GM18870 (cell line): ENCODE results near the gene TMEM158.

Source experiments
- ATAC-seq: cut with Tn5 transposase; IDR thresholded peaks from one replicate; pipeline ENCODE4 v1.9.1; 2021; ENCODE audit warnings: moderate library complexity; ENCODE audit not compliant: unreplicated experiment

The TMEM158 gene

GRCh38 chr3:45234250-45234649 is 8.2 kb upstream of the TMEM158 start:
- ATAC-seq, result no peak

- no peak for ATAC-seq
Measured at GRCh38 chr3:45232521-45232920, 6.4 kb upstream of the TMEM158 start.

- no peak for ATAC-seq
Measured at GRCh38 chr3:45227946-45228345, 1.9 kb upstream of the TMEM158 start.

GRCh38 chr3:45227071-45227820 is 1.2 kb upstream of the TMEM158 start:
- no peak for ATAC-seq

GRCh38 chr3:45225465-45226205 is 452 bp downstream of the TMEM158 start:
- ATAC-seq, result no peak

GRCh38 chr3:45224824-45225464 is 1.1 kb downstream of the TMEM158 start:
- ATAC-seq, result no peak

GRCh38 chr3:45223889-45224727 is 2.0 kb downstream of the TMEM158 start:
- ATAC-seq, result no peak

- no peak for ATAC-seq
Measured at GRCh38 chr3:45219694-45220093, 6.4 kb downstream of the TMEM158 start.

GRCh38 chr3:45218578-45219390 is 7.3 kb downstream of the TMEM158 start:
- no peak for ATAC-seq

- no peak for ATAC-seq
Measured at GRCh38 chr3:45216021-45216609, 10.0 kb downstream of the TMEM158 start.

- no peak for ATAC-seq
Measured at GRCh38 chr3:45215466-45215865, 10.6 kb downstream of the TMEM158 start.

GRCh38 chr3:45214061-45214680 is 11.9 kb downstream of the TMEM158 start:
- ATAC-seq, result no peak

- ATAC-seq, result no peak
Measured at GRCh38 chr3:45212095-45212468, 14.0 kb downstream of the TMEM158 start.

GRCh38 chr3:45211466-45212094 is 14.5 kb downstream of the TMEM158 start:
- no peak for ATAC-seq

- ATAC-seq, result no peak
Measured at GRCh38 chr3:45210308-45211041, 15.6 kb downstream of the TMEM158 start.

GRCh38 chr3:45209526-45209925 is 16.6 kb downstream of the TMEM158 start:
- ATAC-seq, result no peak

GRCh38 chr3:45208586-45208985 is 17.5 kb downstream of the TMEM158 start:
- no peak for ATAC-seq

- no peak for ATAC-seq
Measured at GRCh38 chr3:45207446-45207845, 18.6 kb downstream of the TMEM158 start.
